ENCODE measurements around the gene COG1.

GRCh38 chr17:73248532-73248931 is 55.7 kb downstream of the COG1 start:
- TF ChIP-seq CTCF (IDR thresholded peaks at IDR 0.05; ENCODE audit: low read length) (no peak), EZH2 (IDR thresholded peaks at IDR 0.05; ENCODE audit: borderline replicate concordance, low read length) (no peak)

Measured in OCI-LY1 (cell line).